GM04503 (cell line): ENCODE data around the gene ATAD3A.

Experiments
- DNase-seq: peaks from one replicate; pipeline ENCODE4 v3.0.0-alpha.2; 2012; ENCODE audit warnings: low read depth

ATAD3A gene

GRCh38 chr1:1583347-1584010 lies 71.5 kb downstream of the ATAD3A start:
- no peak for DNase-seq
